ENCODE results near the gene NEUROG1.

GRCh38 chr5:135535420-135535819 lies 344 bp downstream of the NEUROG1 start:
- TF ChIP-seq POLR2A (IDR thresholded peaks at IDR 0.05) (no peak), CTCF (IDR thresholded peaks at IDR 0.05) (no peak), POLR2AphosphoS5 (IDR thresholded peaks at IDR 0.05) (no peak)
